Erythroblast (primary cell): Measurements from ENCODE around the gene GHRL.
"Not testable (repeated sequence)": the region's sequence is repeated elsewhere in the genome, so short reads cannot be mapped to it uniquely, and the experiment has no call there.

Experiments
- DNase-seq, 2 experiments: peaks; one replicate each; lab custom pipeline; 2025; lab: John Stamatoyannopoulos, UW
- GATA1 ChIP-seq: IDR thresholded peaks from 2 replicates; pipeline ENCODE4 v1.6.1; 2011; ENCODE audit warnings: low read depth, mild to moderate bottlenecking, control low read depth, low read length, moderate library complexity
- POLR2A ChIP-seq: IDR thresholded peaks from 2 replicates; pipeline ENCODE4 v1.6.1; 2011; ENCODE audit warnings: mild to moderate bottlenecking, low read length

The GHRL gene

GRCh38 chr3:10315771-10316344, 23.1 kb upstream of the GHRL start:
- no peak for DNase-seq
- TF ChIP-seq GATA1: no peak
- TF ChIP-seq POLR2A: no peak

- DNase-seq: no peak
- TF ChIP-seq GATA1 (no peak), POLR2A (no peak)
Observed at GRCh38 chr3:10315101-10315500, 22.4 kb upstream of the GHRL start.

DNA sequence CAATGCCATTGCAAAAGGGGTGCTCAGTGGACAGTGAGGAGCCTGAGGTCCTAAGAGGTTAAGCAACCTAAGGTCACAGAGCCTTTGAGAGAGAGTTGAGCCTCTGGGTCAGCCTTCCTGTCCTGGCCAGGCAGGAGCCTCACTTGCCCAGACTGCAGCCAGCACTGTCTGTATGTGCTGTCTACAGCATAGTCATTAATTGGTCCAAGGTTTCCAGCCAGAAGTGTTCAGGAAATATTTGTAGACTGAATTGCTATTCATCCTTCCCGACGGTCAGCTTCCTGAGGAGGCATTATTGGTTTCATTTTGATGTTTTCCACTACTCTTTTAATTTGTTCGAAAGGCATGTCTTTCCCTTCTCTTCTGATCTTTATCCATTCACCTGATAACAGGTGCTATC, 20.1 kb upstream of the GHRL start:
- TF ChIP-seq GATA1 (no peak), POLR2A (no peak)
- DNase-seq: no peak

- no peak for DNase-seq
- no peak for TF ChIP-seq POLR2A
- no peak for TF ChIP-seq GATA1
Observed at GRCh38 chr3:10312391-10312790, 19.6 kb upstream of the GHRL start.

DNA sequence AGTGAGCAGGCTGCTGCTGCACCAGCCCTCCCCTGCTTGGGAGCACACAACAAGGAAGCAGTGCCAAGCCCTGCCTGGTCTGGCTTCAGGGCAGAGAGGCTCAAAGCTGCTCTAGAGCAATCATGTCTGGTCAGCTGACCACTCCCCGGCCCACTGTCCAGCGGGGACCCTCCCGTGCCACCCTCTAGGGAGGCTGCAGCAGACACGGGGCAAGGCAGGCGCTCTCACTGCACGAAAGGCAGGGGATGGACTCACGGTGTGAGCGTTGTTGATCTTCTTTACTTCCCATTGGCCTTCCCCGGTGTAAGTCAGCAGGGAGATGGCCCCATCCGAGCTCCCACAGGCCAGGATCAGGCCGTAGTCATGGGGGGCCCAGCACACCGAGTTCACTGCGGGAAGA, 19.0 kb upstream of the GHRL start:
- TF ChIP-seq POLR2A (no peak), GATA1 (no peak)
- no peak for DNase-seq

- no peak for DNase-seq
- TF ChIP-seq GATA1 (no peak), POLR2A (no peak)
Observed at GRCh38 chr3:10310578-10310977, 17.8 kb upstream of the GHRL start.

- DNase-seq: no peak
- TF ChIP-seq GATA1 (no peak), POLR2A (no peak)
Observed at GRCh38 chr3:10309736-10310135, 17.0 kb upstream of the GHRL start.

- no peak for DNase-seq
- TF ChIP-seq POLR2A (no peak), GATA1 (no peak)
Observed at GRCh38 chr3:10308678-10309077, 15.9 kb upstream of the GHRL start.

- TF ChIP-seq GATA1 (no peak), POLR2A (no peak)
- no peak for DNase-seq
Observed at GRCh38 chr3:10306156-10306555, 13.4 kb upstream of the GHRL start.

DNA sequence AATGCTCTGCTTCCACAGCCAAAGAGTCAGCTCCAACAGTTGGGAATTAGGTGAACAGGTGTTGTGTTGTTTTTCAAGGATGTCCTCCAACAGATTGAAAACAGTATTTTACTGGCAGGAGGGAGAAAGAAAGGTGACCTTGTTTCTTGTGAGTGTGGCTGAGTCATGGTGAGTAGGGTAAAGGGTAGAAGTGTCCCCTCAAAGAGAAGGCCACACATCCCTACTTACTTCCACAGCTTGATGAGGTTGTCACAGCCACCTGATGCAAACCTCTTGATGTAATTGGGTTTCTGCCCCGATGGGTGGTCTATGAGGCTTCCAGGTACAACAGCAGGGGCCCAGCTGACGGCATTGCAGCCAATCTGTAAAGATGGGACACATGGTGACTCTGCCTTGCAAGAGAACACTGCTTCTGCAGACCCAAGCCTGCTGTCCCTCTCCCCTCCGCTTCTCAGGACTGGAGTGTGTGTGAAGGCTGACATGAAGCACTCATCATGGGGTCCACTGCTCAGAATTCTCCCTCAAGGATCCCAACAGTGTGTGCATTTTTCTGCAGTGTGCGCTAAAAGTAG, 12.7 kb upstream of the GHRL start:
- TF ChIP-seq GATA1 (no peak), POLR2A (no peak)

GRCh38 chr3:10304905-10305304, 12.2 kb upstream of the GHRL start:
- TF ChIP-seq POLR2A (no peak), GATA1 (no peak)

More for the DNA sequence above, 12.7 kb upstream of the GHRL start:
- peak; percentile 20 to 30 for DNase-seq

DNA sequence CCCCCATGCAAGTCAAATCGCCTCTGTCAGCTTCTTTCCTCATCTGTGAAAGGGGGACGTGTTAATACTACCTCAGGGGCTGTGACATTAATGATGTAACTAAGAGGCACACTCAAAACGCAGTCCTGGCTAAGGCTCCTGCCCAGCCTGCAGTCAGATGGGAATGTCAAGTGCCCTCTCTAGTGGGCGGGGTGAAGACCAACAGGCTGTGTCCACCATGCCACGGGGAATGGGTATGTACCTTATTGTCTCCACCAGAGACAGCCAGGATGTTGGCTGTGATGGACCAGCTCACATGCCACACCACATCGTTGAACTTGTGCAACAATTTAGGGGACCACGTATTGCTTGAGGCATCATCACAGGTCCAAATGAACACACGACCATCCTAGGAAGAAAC, 11.0 kb upstream of the GHRL start:
- DNase-seq: no peak
- TF ChIP-seq GATA1 (no peak), POLR2A (no peak)

More at GRCh38 chr3:10304905-10305304, 12.2 kb upstream of the GHRL start:
- no peak for DNase-seq

- no peak for TF ChIP-seq GATA1
- no peak for TF ChIP-seq POLR2A
- no peak for DNase-seq
Observed at GRCh38 chr3:10303105-10303504, 10.4 kb upstream of the GHRL start.

DNA sequence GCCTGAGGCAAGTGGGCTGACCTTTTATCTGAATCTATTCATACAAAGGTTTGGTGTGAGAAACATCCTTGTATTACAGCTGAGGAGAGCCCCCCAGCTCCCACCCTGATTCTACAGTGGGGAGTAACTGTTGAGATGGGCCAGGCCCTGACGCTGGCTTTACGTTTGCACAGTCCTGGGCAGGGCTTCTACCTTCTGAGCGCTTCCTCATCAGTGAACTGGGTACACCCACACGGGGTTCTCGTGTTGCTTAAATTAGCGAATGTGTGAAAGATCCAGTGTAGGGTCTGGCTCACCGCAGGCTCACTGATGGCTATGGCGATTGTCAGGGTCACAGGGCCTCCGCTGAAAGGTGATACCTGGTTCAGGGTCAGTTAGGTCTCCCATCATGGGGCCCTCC, 7.3 kb upstream of the GHRL start:
- no peak for DNase-seq
- TF ChIP-seq POLR2A (no peak), GATA1 (no peak)

- DNase-seq: no peak
- TF ChIP-seq GATA1 (no peak), POLR2A (no peak)
Observed at GRCh38 chr3:10299679-10300078, 6.9 kb upstream of the GHRL start.

DNA sequence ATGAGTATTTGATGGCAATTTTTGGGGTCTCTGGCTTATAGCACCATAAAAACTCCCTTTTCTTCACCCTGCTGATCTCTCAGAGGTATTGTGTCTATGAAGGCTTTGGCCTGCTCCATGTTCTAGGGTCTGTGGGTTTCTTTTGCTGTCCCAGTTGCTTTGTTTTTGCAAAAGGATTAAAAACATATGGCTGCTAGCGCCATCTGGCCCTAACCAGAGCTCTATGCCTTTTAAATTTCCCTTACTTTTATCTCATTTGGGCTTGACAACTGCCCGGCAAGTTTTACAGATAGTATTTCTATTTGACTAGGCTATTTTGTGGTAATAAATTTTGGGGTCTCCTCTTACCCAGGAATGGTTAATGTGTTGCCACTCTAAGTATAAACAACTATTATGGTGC, 6.4 kb upstream of the GHRL start:
- TF ChIP-seq POLR2A (no peak), GATA1 (no peak)
- no peak for DNase-seq

DNA sequence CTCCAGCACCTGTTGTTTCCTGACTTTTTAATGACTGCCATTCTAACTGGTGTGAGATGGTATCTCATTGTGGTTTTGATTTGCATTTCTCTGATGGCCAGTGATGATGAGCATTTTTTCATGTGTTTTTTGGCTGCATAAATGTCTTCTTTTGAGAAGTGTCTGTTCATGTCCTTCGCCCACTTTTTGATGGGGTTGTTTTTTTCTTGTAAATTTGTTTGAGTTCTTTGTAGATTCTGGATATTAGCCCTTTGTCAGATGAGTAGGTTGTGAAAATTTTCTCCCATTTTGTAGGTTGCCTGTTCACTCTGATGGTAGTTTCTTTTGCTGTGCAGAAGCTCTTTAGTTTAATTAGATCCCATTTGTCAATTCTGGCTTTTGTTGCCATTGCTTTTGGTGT, 5.3 kb upstream of the GHRL start:
- not testable (repeated sequence) for DNase-seq
